ENCODE data around the gene AKR1C2.
"Not testable (repeated sequence)": the region's sequence is repeated elsewhere in the genome, so short reads cannot be mapped to it uniquely, and the experiment has no call there.

The AKR1C2 gene

GRCh38 chr10:4984971-4985594, 18.6 kb downstream of the AKR1C2 start:
- no peak for DNase-seq

- DNase-seq = no peak
Measured at GRCh38 chr10:4984223-4984622, 19.4 kb downstream of the AKR1C2 start.

- no peak for DNase-seq
Measured at GRCh38 chr10:4983615-4984216, 19.9 kb downstream of the AKR1C2 start.

DNA sequence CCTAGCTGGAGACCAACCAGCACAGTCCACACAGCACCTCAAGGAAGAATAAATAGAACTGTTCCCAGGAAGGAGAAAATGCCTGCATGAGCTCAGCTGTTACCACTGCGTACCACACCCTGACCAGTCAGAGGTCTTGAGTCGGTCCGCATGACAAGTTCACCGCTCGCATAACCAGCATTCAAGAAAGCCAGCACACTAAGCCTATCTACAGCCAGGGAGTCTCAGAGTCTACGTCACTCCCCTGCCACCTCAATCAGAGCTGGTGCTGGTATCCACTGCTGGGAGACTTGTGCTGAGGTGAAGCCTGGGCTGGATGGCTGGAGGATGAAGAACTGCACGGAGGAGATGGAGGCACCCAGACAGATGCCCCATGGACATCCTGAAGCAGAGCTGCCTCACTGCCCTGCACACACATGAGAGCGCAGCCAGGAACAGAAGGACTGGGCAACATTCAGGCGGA, 20.9 kb downstream of the AKR1C2 start:
- no peak for DNase-seq

DNA sequence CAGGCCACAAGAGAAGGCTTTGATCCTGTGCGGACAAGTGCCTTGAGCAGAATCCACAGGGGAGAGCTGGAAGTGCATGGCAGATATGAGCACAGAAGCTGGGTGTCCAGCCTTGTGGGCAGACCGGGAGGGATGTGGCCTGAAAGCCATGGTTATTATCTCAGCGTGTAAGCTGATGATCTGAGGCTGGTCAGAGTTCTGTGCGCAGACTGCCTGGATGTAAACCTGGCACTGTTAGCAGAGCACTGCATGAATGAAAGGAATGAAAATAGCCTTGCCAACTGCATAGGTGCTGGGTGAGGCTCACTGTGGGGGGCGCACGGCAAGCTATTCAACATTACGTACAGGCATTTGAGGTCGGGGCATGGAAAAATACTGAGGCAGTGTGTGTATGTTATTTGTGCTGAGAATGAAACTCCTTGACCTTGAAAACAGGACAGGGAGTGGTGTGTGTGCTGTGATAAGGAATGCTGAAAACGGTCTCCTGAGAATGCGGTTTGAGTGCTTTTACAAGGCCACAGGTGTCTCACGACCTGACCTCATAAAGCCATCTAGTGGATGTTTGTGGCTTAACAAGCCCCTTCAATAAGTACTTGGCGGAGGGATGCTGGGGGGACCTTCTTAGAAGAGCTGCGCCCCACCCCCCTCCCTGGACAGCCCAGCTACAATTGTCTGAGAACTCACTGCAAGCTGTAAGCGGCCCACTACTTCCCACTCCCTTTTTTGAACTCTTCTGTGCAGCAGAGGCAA, 21.8 kb downstream of the AKR1C2 start:
- no peak for DNase-seq

GRCh38 chr10:4980793-4981192, 22.9 kb downstream of the AKR1C2 start:
- no peak for DNase-seq

- no peak for DNase-seq
Measured at GRCh38 chr10:4978870-4979269, 24.8 kb downstream of the AKR1C2 start.

- DNase-seq = no peak
Measured at GRCh38 chr10:4977025-4977424, 26.6 kb downstream of the AKR1C2 start.

DNA sequence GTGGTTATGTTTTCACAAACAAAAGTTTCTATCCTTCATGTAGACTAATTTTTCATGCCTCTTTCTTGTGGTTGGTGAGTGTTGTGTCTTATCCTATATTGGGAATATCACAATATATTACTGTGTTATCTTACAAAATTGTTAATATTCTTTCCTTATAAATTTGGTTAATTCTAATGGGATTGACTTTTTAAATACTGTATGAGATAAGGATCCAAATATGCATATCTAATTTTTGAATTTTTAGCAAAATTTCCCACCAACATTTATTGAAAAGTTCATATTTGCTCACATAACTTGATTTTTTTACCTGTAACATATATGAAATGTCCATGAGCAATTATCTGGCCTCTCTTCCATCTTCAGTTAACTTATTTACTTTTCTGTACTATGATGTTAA, 29.3 kb downstream of the AKR1C2 start:
- not testable (repeated sequence) for DNase-seq

GRCh38 chr10:4973294-4973693, 30.4 kb downstream of the AKR1C2 start:
- not testable (repeated sequence) for DNase-seq

GRCh38 chr10:4972369-4973142, 31.1 kb downstream of the AKR1C2 start:
- not testable (repeated sequence) for DNase-seq

DNA sequence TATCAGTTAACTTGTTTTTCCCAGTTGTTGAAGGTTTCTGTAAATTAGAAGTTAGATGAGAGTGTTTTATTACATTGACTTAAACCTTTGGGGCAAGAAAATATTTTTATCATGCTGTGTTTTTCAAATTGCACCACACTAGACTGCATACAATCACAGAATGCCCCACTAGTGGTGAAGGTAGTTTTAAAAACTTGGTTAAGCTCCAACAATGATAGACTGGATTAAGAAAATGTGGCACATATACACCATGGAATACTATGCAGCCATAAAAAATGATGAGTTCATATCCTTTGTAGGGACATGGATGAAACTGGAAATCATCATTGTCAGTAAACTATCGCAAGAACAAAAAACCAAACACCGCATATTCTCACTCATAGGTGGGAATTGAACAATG, 33.3 kb downstream of the AKR1C2 start:
- not testable (repeated sequence) for DNase-seq

GRCh38 chr10:4969289-4969688, 34.4 kb downstream of the AKR1C2 start:
- DNase-seq = not testable (repeated sequence)

DNA sequence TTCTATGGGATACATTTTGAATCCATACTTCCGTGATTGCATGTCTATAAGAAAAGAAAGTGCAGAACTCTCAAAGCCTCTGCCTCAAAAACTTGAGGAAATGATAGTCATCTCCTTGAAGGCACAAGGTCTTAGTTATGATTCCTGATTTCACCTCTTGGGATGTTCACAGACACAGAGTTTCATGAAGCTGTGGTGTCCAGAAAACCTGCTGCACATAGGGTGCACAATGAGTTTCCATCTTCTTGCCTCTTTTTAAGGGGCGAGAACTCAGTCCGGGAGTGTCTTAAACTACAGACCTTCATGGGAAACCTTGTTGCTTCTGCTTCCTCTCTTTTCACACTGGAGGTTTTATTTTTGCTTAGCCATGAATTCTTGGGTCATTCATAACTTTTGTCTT, 36.5 kb downstream of the AKR1C2 start:
- not testable (repeated sequence) for DNase-seq

GRCh38 chr10:4965763-4966162, 37.9 kb downstream of the AKR1C2 start:
- DNase-seq = not testable (repeated sequence)

- DNase-seq = not testable (repeated sequence)
Measured at GRCh38 chr10:4963815-4964154, 39.9 kb downstream of the AKR1C2 start.

- not testable (repeated sequence) for DNase-seq
Measured at GRCh38 chr10:4962876-4963814, 40.5 kb downstream of the AKR1C2 start, which contains the start of gene AKR1C1. TSS of gene AKR1C1 (plus strand) at chr10:4963415. CDS start at chr10:4963445, 30 bp downstream.

DNA sequence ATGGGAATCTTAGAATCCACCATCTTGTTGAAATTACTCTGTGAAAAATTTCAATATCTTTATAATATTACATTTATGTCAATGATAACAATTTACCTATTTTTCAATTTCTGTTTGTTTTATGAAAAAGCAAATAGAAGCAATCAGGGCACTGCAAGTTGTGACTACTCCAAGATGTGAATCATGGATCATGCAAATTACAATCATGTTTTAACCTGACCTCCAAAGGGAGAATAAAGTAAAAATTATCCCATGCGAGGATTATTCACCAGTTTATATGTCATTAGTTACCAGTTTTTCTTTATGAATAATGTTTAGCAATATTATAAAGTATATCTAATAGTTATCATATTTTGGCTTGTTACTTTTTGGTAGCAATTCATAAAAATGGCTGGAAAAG, 41.3 kb downstream of the AKR1C2 start:
- DNase-seq = not testable (repeated sequence)

GRCh38 chr10:4961558-4961957, 42.1 kb downstream of the AKR1C2 start:
- DNase-seq = not testable (repeated sequence)

GRCh38 chr10:4956955-4957645, 46.6 kb downstream of the AKR1C2 start:
- not testable (repeated sequence) for DNase-seq

- DNase-seq = not testable (repeated sequence)
Measured at GRCh38 chr10:4956088-4956487, 47.6 kb downstream of the AKR1C2 start.

Measured in activated naive CD4-positive, alpha-beta T cell (primary cell).